ENCODE results near the gene COPS3. TPM values are rescaled to one million over a fixed set of nuclear protein-coding genes. Genes with fewer than 3 reads are reported as not detected.

The COPS3 gene
- total and polyA plus RNA-seq, 2 of the 4 experiments (the other 2 are of a cell fraction), result 71.4 to 144 TPM

- Histone ChIP-seq H3K14ac (replicated peaks; ENCODE audit: low read depth, low read length) (no peak overlapping the region), H3K4me3 (ENCODE audit: insufficient read depth, low read depth, low read length) (no peak overlapping the region), H4K5ac (ENCODE audit: low read depth, low read length) (no peak overlapping the region), H4K20me1 (ENCODE audit: insufficient read depth, low read length) (peaks cover 32% of the 10 kb centered on the region; the same call in 1 of the 2 replicates), H4K8ac (ENCODE audit: low read depth in 2 of 2, low read length in 2 of 2) (no peak overlapping the region), H3K4me1 (ENCODE audit: control insufficient read depth, insufficient read depth, low read length) (peaks cover 2% of the 10 kb centered on the region; the same call in 1 of the 2 replicates), H3K4me2 (ENCODE audit: low read depth, low read length) (no peak overlapping the region), H2BK5ac (ENCODE audit: low read depth, low read length, poor library complexity, severe bottlenecking) (no peak overlapping the region), H3K9ac (ENCODE audit: low read depth, low read length) (no peak overlapping the region), H2AFZ (replicated peaks; ENCODE audit: low read length, poor library complexity) (no peak overlapping the region), H3K18ac (ENCODE audit: low read depth, low read length) (no peak overlapping the region), H3K56ac (ENCODE audit: extremely low read depth, insufficient read depth, low read length) (no peak overlapping the region), H2AK9ac (replicated peaks; ENCODE audit: low read depth, low read length, poor library complexity) (no peak overlapping the region), H2BK120ac (ENCODE audit: low read depth, low read length) (no peak overlapping the region), H3K9me1 (ENCODE audit: insufficient read depth, low read length) (peaks cover 5% of the 10 kb centered on the region; the same call in 1 of the 2 replicates), H2BK20ac (ENCODE audit: low read depth, low read length) (no peak overlapping the region), H3K27ac (ENCODE audit: insufficient read depth, low read length) (no peak overlapping the region), H3K36me3 (ENCODE audit: control insufficient read depth, insufficient read depth, low read length) (peaks cover 21% of the 10 kb centered on the region), H3K4ac (ENCODE audit: low read depth, low read length) (no peak overlapping the region), H3K79me1 (ENCODE audit: low read depth in 1 of 2, low read length in 2 of 2) (peaks cover 19 to 55% of the 10 kb centered on the region in 2 experiments), H2AK5ac (ENCODE audit: low read depth, low read length) (no peak overlapping the region), H3K9me3 (ENCODE audit: control insufficient read depth, insufficient read depth, low read length) (no peaks in the 10 kb centered on the region), H3K27me3 (ENCODE audit: control insufficient read depth, insufficient read depth, low read length) (no peaks in the 10 kb centered on the region), H3K23ac (ENCODE audit: low read depth, low read length) (no peak overlapping the region), H2BK15ac (ENCODE audit: low read depth, low read length) (no peak overlapping the region), H4K91ac (ENCODE audit: insufficient read depth, low read depth, low read length) (no peak overlapping the region)
- in situ Hi-C loops (cut with MboI; ENCODE audit: low sequenced_read_pairs) (no loop called here), intact Hi-C loops (cut with micrococcal nuclease) (no loop called here), dilution Hi-C loops (cut with HindIII; ENCODE audit: low sequenced_read_pairs, unreplicated experiment) (no loop called here)
- 100% methylated on average over 5 of the region's 6 CpGs; no CpG with 5 or more reads in 1 of the 2 experiments for WGBS, 2 experiments (ENCODE audit: extremely low coverage in 2 of 2, insufficient read length in 1 of 2)
- POLR2A ChIA-PET (ENCODE audit: unreplicated experiment), result no interaction called here
- no TSS peak for BruUV-seq (replicated peaks)
- CTCF ChIA-PET, result no interaction called here
- no peak for DNase-seq
- no peak for TF ChIP-seq USF2 (IDR thresholded peaks at IDR 0.05; ENCODE audit: low read depth, low read length)
- no peak for ATAC-seq (ENCODE audit: low read depth)
Observed at GRCh38 chr17:17275971-17276370, 5.1 kb downstream of the COPS3 start.
